ENCODE measurements around the gene TPGS2. TPM values are rescaled to one million over a fixed set of nuclear protein-coding genes. Genes with fewer than 3 reads are reported as not detected.
"Not testable (repeated sequence)": the region's sequence is repeated elsewhere in the genome, so short reads cannot be mapped to it uniquely, and the experiment has no call there.

TPGS2 gene
- total RNA-seq, 2 donors from 2014 or later = 52.7 to 76.6 TPM

GRCh38 chr18:36835927-36836326, 7.1 kb upstream of the TPGS2 start:
- Mint-ChIP-seq H3K4me3 (no peak overlapping the region), H3K4me1 (ENCODE audit: low read depth in 2 of 2) (peaks cover 0 to 2% of the 10 kb centered on the region in 2 donors), H3K9me3 (no peaks in the 10 kb centered on the region), H3K27me3 (no peaks in the 10 kb centered on the region), H3K36me3 (peaks cover 18% of the 10 kb centered on the region), H3K27ac (no peak overlapping the region)
- ATAC-seq (no peak), DNase-seq (ENCODE audit: low spot score) (no peak)

GRCh38 chr18:36833120-36833519, 4.3 kb upstream of the TPGS2 start:
- DNase-seq (ENCODE audit: low spot score) (no peak), ATAC-seq (no peak)
- Mint-ChIP-seq H3K27ac (no peak overlapping the region), H3K4me3 (no peak overlapping the region), H3K9me3 (no peaks in the 10 kb centered on the region), H3K4me1 (ENCODE audit: low read depth in 2 of 2) (peaks cover 14 to 19% of the 10 kb centered on the region in 2 donors), H3K27me3 (no peaks in the 10 kb centered on the region), H3K36me3 (no peaks in the 10 kb centered on the region)

- Mint-ChIP-seq H3K36me3 (no peaks in the 10 kb centered on the region), H3K27me3 (no peaks in the 10 kb centered on the region), H3K9me3 (no peaks in the 10 kb centered on the region), H3K27ac (no peak overlapping the region), H3K4me1 (ENCODE audit: low read depth in 2 of 2) (peaks cover 25 to 30% of the 10 kb centered on the region in 2 donors), H3K4me3 (no peak overlapping the region)
- no peak for DNase-seq (ENCODE audit: low spot score)
- no peak for ATAC-seq
Observed at GRCh38 chr18:36831139-36831538, 2.3 kb upstream of the TPGS2 start.

- DNase-seq (ENCODE audit: low spot score) (no peak), ATAC-seq (no peak)
- Mint-ChIP-seq H3K27ac (peak overlapping the region in 1 of 2 donors; percentile 72), H3K4me1 (ENCODE audit: low read depth in 2 of 2) (peaks cover 25 to 30% of the 10 kb centered on the region in 2 donors), H3K4me3 (peak overlapping the region; percentile 86), H3K36me3 (no peaks in the 10 kb centered on the region), H3K9me3 (no peaks in the 10 kb centered on the region), H3K27me3 (no peaks in the 10 kb centered on the region)
Observed at GRCh38 chr18:36830158-36830495, 1.3 kb upstream of the TPGS2 start.

DNA sequence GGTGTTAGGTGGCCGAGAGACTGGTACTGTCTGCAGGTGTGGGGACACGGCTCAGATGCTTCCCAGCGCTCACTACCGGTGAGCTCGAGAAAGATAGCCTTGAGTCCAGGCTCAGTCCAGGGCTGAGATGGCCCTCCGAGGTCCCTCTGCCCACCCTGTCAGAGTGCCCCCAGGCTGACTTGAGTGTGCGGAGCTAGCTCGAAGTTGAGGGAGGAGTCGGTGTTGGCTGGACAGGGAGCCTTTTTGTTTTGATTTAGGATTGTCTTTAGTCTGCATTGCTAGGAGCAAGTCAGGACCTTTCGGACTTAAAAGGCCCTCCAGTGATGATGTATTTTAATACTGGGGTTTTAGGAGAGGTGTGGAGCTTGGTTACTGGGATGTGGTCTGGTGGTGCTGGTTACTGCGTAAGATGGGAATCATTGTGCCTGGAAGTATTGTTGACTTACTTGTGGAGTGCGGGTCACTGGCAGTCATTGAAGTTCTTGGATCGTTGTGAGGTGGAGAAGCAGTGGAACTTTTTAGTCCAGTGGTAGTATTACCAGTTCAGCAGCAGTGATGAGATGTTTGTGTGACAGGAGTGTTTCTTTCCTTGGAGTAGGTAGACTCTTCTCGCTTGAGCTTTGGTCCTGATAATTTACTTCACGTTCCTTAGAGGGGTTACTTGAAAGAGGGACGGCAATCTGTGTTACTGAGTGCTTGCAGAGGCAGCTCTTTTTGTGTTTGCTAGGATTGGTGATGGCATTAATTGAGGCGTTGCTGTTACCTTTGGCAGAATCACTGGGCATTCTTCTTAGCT, 758 bp upstream of the TPGS2 start:
- ATAC-seq (no peak), DNase-seq (ENCODE audit: low spot score) (peak; percentile 63)
- H3K9me3 Mint-ChIP-seq = no peaks in the 10 kb centered on the region
- peak overlapping the region; percentile 86 for H3K4me3 Mint-ChIP-seq
- peaks cover 25 to 30% of the 10 kb centered on the region in 2 donors for H3K4me1 Mint-ChIP-seq (ENCODE audit: low read depth in 2 of 2)
- no peaks in the 10 kb centered on the region for H3K36me3 Mint-ChIP-seq
- H3K27ac Mint-ChIP-seq = peak overlapping the region; percentile 72 to 83
- H3K27me3 Mint-ChIP-seq = no peaks in the 10 kb centered on the region

DNA sequence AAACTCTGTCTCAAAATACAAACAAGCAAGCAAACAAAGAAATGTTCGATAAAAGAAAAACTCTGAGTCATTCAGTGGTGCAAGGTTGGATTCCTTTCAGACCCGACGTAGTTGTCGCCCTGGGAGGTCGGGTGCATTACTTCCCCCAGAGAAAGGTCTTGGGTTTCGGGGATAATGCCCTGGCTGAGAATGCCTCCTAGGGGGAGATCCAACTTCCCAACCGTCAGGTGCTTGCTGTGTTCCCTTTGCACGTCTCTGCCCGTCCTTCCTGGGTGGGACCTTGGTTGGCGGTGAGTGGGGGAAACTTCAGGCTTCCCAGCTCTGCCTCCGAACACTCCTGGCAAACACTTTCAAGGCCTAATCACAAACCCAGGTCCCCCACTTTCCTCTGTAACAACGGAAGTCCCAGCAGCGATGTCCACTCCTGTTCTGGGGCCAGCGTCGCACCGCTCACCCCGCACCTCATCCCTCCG, 609 bp downstream of the TPGS2 start:
- DNase-seq (ENCODE audit: low spot score) = no peak
- Mint-ChIP-seq H3K4me1 (ENCODE audit: low read depth in 2 of 2) (peaks cover 25 to 30% of the 10 kb centered on the region in 2 donors), H3K27ac (peak overlapping the region; percentile 83 to 85), H3K27me3 (no peaks in the 10 kb centered on the region), H3K9me3 (no peaks in the 10 kb centered on the region), H3K4me3 (peak overlapping the region; percentile 86), H3K36me3 (no peaks in the 10 kb centered on the region)
- ATAC-seq = no peak

- no peak overlapping the region for H3K4me3 Mint-ChIP-seq
- H3K9me3 Mint-ChIP-seq = no peaks in the 10 kb centered on the region
- H3K4me1 Mint-ChIP-seq (ENCODE audit: low read depth in 2 of 2) = peaks cover 29 to 30% of the 10 kb centered on the region in 2 donors
- no peaks in the 10 kb centered on the region for H3K27me3 Mint-ChIP-seq
- ATAC-seq (no peak), DNase-seq (ENCODE audit: low spot score) (no peak)
- H3K27ac Mint-ChIP-seq = peak overlapping the region in 1 of 2 donors; percentile 83
- no peaks in the 10 kb centered on the region for H3K36me3 Mint-ChIP-seq
Observed at GRCh38 chr18:36826556-36826955, 2.2 kb downstream of the TPGS2 start.

DNA sequence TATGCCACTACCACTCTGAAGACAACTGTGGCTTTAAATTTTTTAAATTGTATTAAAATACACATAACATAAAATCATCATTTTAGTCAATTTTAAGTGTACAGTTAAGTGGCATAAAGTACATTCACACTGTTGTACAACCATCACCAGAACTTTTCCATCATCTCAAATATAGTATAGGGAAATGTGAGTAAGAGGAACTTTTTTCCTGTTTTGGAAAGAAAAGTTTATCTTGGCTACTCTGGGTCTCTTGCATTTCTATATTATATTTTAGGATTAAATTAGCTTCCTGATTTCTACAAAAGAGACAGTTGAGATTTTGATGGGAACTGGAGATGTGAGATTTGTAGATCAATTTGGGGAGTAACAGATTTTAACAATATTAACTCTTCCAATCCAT, 3.3 kb downstream of the TPGS2 start:
- no peaks in the 10 kb centered on the region for H3K27me3 Mint-ChIP-seq
- no peak overlapping the region for H3K4me3 Mint-ChIP-seq
- no peaks in the 10 kb centered on the region for H3K36me3 Mint-ChIP-seq
- no peak overlapping the region for H3K27ac Mint-ChIP-seq
- H3K4me1 Mint-ChIP-seq (ENCODE audit: low read depth in 2 of 2) = peaks cover 24 to 30% of the 10 kb centered on the region in 2 donors
- no peak for ATAC-seq
- no peak for DNase-seq (ENCODE audit: low spot score)
- no peaks in the 10 kb centered on the region for H3K9me3 Mint-ChIP-seq

DNA sequence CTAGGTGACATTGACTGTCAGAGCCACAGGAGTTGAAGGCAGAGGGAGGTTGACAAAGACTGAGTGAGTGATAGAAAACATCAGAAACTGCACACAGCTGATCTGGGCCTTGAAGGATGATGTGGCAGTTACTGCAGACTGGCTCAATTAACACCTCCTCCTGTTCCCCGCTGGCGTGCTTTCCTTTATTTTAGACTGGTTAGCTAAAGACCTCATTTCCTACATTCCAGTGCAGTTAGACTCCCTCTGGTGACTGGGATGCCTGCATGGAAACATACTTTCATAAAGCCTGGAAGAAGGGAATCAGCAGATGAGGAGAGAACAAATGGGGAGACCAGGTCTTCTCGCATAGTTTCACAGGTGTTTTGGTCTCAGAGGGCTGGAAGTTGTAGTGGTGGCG, 7.1 kb downstream of the TPGS2 start:
- Mint-ChIP-seq H3K27ac (no peak overlapping the region), H3K9me3 (no peaks in the 10 kb centered on the region), H3K4me3 (no peak overlapping the region), H3K27me3 (no peaks in the 10 kb centered on the region), H3K36me3 (peaks cover 5% of the 10 kb centered on the region), H3K4me1 (ENCODE audit: low read depth in 2 of 2) (peaks cover 0 to 7% of the 10 kb centered on the region in 2 donors)
- no peak for DNase-seq (ENCODE audit: low spot score)
- no peak for ATAC-seq

DNA sequence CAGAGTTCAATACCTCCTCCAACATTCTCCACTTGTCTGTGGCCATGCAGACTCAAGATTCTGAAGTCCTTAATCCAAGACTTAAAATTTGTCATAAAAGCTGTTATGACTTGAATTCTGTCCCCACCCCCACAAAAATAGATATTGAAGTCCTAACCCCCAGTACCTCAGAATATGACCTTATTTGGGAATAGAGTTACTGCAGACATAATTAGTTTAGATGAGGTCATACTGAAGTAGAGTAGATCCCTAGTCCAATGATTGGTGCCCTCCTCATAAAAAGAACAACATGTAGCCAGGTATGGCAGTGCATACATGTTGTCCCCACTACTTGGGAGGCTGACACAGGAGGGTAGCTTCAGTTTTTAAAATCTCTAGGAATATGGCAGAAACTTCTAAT, 9.2 kb downstream of the TPGS2 start:
- DNase-seq (ENCODE audit: low spot score) = no peak
- Mint-ChIP-seq H3K27me3 (no peaks in the 10 kb centered on the region), H3K4me3 (no peak overlapping the region), H3K9me3 (no peaks in the 10 kb centered on the region), H3K4me1 (ENCODE audit: low read depth in 2 of 2) (peaks cover 0 to 7% of the 10 kb centered on the region in 2 donors), H3K27ac (no peak overlapping the region), H3K36me3 (peaks cover 5% of the 10 kb centered on the region)
- no peak for ATAC-seq

DNA sequence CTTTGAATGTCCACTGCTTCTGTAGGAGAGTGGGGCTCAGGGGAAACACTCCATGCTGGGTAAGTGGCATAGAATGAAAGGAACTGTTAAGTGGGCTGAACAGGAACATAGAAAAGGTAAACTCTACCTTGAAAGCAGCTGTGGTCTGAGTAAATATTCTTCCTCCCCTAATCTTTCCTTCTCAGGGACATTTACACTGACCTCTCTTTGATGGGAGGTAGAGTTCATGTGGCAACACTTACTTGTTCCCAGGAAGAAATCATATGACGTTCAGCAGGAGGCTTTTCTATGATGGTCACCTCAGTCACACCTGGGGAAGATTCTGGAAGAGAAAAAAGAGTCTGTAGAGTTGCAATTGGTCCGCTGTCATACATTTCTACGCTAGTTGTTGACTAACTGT, 10.2 kb downstream of the TPGS2 start:
- Mint-ChIP-seq H3K9me3 (no peaks in the 10 kb centered on the region), H3K4me1 (ENCODE audit: low read depth in 2 of 2) (peaks cover 0 to 11% of the 10 kb centered on the region in 2 donors), H3K27ac (no peak overlapping the region), H3K36me3 (peaks cover 5% of the 10 kb centered on the region), H3K27me3 (no peaks in the 10 kb centered on the region), H3K4me3 (no peak overlapping the region)
- DNase-seq (ENCODE audit: low spot score) (no peak), ATAC-seq (no peak)

GRCh38 chr18:36817039-36817438, 11.8 kb downstream of the TPGS2 start:
- no peak overlapping the region for H3K4me3 Mint-ChIP-seq
- peaks cover 7 to 11% of the 10 kb centered on the region in 2 donors for H3K4me1 Mint-ChIP-seq (ENCODE audit: low read depth in 2 of 2)
- DNase-seq (ENCODE audit: low spot score) (no peak), ATAC-seq (no peak)
- no peaks in the 10 kb centered on the region for H3K9me3 Mint-ChIP-seq
- peaks cover 5% of the 10 kb centered on the region for H3K36me3 Mint-ChIP-seq
- no peak overlapping the region for H3K27ac Mint-ChIP-seq
- no peaks in the 10 kb centered on the region for H3K27me3 Mint-ChIP-seq

GRCh38 chr18:36816096-36816495, 12.7 kb downstream of the TPGS2 start:
- not testable (repeated sequence) for H3K4me1 Mint-ChIP-seq (ENCODE audit: low read depth in 2 of 2); H3K4me3 Mint-ChIP-seq; H3K27ac Mint-ChIP-seq; H3K9me3 Mint-ChIP-seq; H3K36me3 Mint-ChIP-seq; H3K27me3 Mint-ChIP-seq; ATAC-seq; DNase-seq (ENCODE audit: low spot score)

- H3K36me3 Mint-ChIP-seq = peaks cover 5% of the 10 kb centered on the region
- H3K27ac Mint-ChIP-seq = no peak overlapping the region
Observed at GRCh38 chr18:36814994-36815393, 13.8 kb downstream of the TPGS2 start.

More at GRCh38 chr18:36814994-36815393, 13.8 kb downstream of the TPGS2 start:
- H3K27me3 Mint-ChIP-seq = no peaks in the 10 kb centered on the region
- peaks cover 7% of the 10 kb centered on the region in 2 donors for H3K4me1 Mint-ChIP-seq (ENCODE audit: low read depth in 2 of 2)
- no peak for ATAC-seq
- no peak overlapping the region for H3K4me3 Mint-ChIP-seq
- no peaks in the 10 kb centered on the region for H3K9me3 Mint-ChIP-seq
- no peak for DNase-seq (ENCODE audit: low spot score)
